Lung microvascular endothelial cell (primary cell): ENCODE data around the gene PRDM5. TPM values are rescaled to one million over a fixed set of nuclear protein-coding genes. Genes with fewer than 3 reads are reported as not detected.

ENCODE experiments used
- DNase-seq, 2 donors: peaks; one replicate each; pipeline versions ENCODE4 v3.0.0 to v3.0.0-alpha.2; 2010; ENCODE audit warnings: low read depth in 2 of 2
- total RNA-seq: library from RNA; depleted of rRNA; stranded (reverse); fragments of >200 nt; gene quantifications from 2 replicates; pipeline ENCODE4 v1.2.1, GENCODE V29; 2014

PRDM5 gene
- 3.1 and 6.2 TPM in 2 replicates for total RNA-seq

GRCh38 chr4:120922381-120923206 lies at the start of gene PRDM5:
PRDM5 (minus strand) TSS chr4:120922726; CDS start chr4:120922608, 118 bp downstream.
- DNase-seq, result peak; percentile 41 to 50

- no peak for DNase-seq
These were observed 49.4 kb upstream of the PRDM5 start for GRCh38 chr4:120971884-120972283.

- DNase-seq, result no peak
These were observed 43.4 kb upstream of the PRDM5 start for GRCh38 chr4:120965938-120966337.

- no peak for DNase-seq
These were observed 42.1 kb upstream of the PRDM5 start for GRCh38 chr4:120964596-120964995.

GRCh38 chr4:120963449-120963848 lies 40.9 kb upstream of the PRDM5 start:
- no peak for DNase-seq

- DNase-seq, result no peak
These were observed 38.2 kb upstream of the PRDM5 start for GRCh38 chr4:120960656-120961267.

GRCh38 chr4:120948382-120948781 lies 25.9 kb upstream of the PRDM5 start:
- DNase-seq, result no peak

GRCh38 chr4:120942776-120943175 lies 20.2 kb upstream of the PRDM5 start:
- DNase-seq, result no peak

GRCh38 chr4:120940547-120940946 lies 18.0 kb upstream of the PRDM5 start:
- no peak for DNase-seq

GRCh38 chr4:120939693-120940092 lies 17.2 kb upstream of the PRDM5 start:
- DNase-seq, result no peak

GRCh38 chr4:120929847-120930246 lies 7.3 kb upstream of the PRDM5 start:
- DNase-seq, result no peak

- DNase-seq, result no peak
These were observed 5.4 kb upstream of the PRDM5 start for GRCh38 chr4:120927801-120928409.

- no peak for DNase-seq
These were observed 4.0 kb upstream of the PRDM5 start for GRCh38 chr4:120926358-120927025.

GRCh38 chr4:120924931-120925330 lies 2.4 kb upstream of the PRDM5 start:
- DNase-seq, result no peak

- DNase-seq, result no peak
These were observed 639 bp upstream of the PRDM5 start for GRCh38 chr4:120923207-120923522.

- DNase-seq, result peak; percentile 63 to 71
These were observed 808 bp downstream of the PRDM5 start for GRCh38 chr4:120921456-120922380.

GRCh38 chr4:120920666-120921065 lies 1.9 kb downstream of the PRDM5 start:
- DNase-seq, result no peak

GRCh38 chr4:120919358-120919757 lies 3.2 kb downstream of the PRDM5 start:
- DNase-seq, result peak in 1 of 2 donors; percentile 6

- DNase-seq, result no peak
These were observed 3.7 kb downstream of the PRDM5 start for GRCh38 chr4:120918788-120919187.

- DNase-seq, result no peak
These were observed 4.4 kb downstream of the PRDM5 start for GRCh38 chr4:120918092-120918491.

GRCh38 chr4:120916937-120917336 lies 5.6 kb downstream of the PRDM5 start:
- DNase-seq, result no peak
